GM18505 (cell line): ENCODE measurements around the gene DYRK3.
A peak's percentile ranks its signal among the peaks of the same experiment; 100 is the strongest.
"Not testable (repeated sequence)": the region's sequence is repeated elsewhere in the genome, so short reads cannot be mapped to it uniquely, and the experiment has no call there.

Experiments
- ATAC-seq: cut with Tn5 transposase; IDR thresholded peaks from one replicate; pipeline ENCODE4 v1.9.1; 2021; ENCODE audit not compliant: unreplicated experiment
- POLR2A ChIP-seq: IDR thresholded peaks from 4 replicates; pipeline ENCODE4 v1.6.1; 2011; ENCODE audit warnings: borderline replicate concordance; ENCODE audit not compliant: insufficient read depth, insufficient read length; ENCODE audit errors: extremely low read depth

Gene DYRK3

DNA sequence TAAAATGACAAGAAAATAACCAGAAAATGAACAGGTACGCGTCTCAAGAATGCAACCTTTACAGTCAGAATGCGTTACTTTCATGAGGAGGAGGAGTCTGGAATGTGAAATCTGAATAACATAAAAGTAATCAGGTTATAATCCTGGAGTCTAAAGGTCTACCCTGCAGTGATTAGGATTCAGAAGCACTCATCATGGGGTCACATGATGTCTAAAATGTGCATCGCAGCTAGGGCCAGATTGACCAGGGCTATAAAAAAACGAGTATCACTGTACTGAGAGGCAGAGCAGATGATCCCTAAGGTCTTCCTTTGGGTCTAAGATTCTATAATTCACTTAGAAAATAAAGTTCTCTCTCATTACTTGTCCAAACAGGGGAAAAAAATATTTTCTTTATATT is 30.5 kb upstream of the DYRK3 start:
- no peak for TF ChIP-seq POLR2A
- ATAC-seq, result no peak

DNA sequence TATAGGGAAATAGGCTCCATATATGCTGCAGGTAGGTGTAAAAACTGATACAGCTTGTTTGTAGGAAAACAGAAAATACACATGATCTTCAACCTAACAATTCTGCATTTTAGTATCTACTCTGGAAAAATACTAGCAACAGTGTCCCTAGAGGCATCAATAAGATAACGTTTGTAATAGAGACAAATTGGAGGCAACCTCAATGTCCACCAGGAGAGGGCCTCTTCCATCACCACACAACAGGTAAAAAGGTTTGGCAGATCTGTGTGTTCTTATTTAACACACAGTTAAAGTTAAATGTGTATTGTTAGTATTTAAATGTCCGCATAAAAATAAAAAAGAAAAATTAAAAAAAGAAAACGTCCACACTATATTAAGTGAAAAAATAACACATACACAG is 28.5 kb upstream of the DYRK3 start:
- no peak for TF ChIP-seq POLR2A
- ATAC-seq, result no peak

- ATAC-seq, result no peak
Observed at GRCh38 chr1:206608108-206608698, 27.1 kb upstream of the DYRK3 start.

GRCh38 chr1:206609229-206609991 is 25.9 kb upstream of the DYRK3 start:
- ATAC-seq, result no peak
- TF ChIP-seq POLR2A, result no peak

More at GRCh38 chr1:206608108-206608698, 27.1 kb upstream of the DYRK3 start:
- no peak for TF ChIP-seq POLR2A

DNA sequence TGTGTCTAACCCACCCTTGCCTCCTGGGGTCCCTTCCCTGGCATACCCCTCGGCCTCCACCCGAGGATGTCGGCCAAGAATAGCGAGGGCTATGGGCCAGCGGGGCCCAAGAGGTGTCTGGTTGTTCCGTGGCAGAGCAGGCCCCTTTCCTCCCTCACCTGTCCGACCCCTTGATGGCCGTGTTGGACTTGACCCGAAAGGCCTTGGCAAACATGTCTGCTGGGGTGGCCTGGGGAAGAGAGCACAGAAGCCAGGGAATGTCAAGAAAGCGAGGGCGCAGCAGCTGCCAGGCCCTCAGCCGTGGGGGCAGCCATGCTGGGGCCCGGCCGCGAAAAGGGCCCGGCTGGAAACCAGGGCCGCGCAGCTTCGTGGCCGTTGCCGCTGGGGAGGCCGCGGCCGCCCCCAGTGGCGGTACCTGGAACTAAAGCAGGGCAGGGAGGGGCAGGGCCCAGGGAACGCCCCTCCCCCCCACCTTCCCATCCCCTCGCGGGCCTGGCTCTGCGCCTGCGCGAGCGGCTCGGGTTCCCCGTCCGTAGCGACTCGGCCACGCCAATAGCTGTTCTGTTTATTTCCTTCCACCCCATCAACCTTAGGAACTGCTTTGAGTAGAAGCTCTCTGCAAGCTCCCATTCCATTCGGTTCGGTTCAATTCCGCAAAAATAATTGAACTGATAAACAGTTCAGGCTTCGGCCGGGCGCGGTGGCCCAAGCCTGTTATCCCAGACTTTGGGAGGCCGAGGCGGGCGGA is 23.0 kb upstream of the DYRK3 start, which contains the start of gene EIF2D:
EIF2D (minus strand) TSS at position 337 of the 748 bp plus-strand sequence; CDS start at position 214, 123 bp downstream.
- ATAC-seq, result peak; percentile 88
- peak; percentile 96 for TF ChIP-seq POLR2A

DNA sequence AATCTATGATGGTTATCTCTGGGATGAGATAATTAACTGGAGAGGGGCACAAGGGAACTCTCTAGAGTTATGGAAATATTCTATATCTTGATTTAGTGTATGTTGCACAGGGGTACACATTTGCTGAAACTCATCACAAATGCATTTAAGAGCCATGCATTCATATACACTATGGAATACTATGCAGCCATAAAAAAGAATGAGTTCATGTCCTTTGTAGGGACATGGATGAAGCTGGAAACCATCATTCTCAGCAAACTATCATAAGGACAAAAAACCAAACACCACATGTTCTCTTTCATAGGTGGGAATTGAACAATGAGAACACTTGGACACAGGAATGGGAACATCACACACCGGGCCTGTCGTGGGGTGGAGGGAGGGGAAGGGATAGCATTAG is 8.9 kb upstream of the DYRK3 start:
- ATAC-seq, result not testable (repeated sequence)

GRCh38 chr1:206628916-206629315 is 6.4 kb upstream of the DYRK3 start:
- no peak for TF ChIP-seq POLR2A
- ATAC-seq, result no peak

- no peak for TF ChIP-seq POLR2A
- ATAC-seq, result no peak
Observed at GRCh38 chr1:206631085-206631509, 4.2 kb upstream of the DYRK3 start.

GRCh38 chr1:206633708-206634121 is 1.6 kb upstream of the DYRK3 start:
- no peak for ATAC-seq
- no peak for TF ChIP-seq POLR2A

GRCh38 chr1:206634365-206635079 is 814 bp upstream of the DYRK3 start:
- no peak for ATAC-seq
- TF ChIP-seq POLR2A, result no peak

- no peak for TF ChIP-seq POLR2A
- no peak for ATAC-seq
Observed at GRCh38 chr1:206635978-206636345, 626 bp downstream of the DYRK3 start.

DNA sequence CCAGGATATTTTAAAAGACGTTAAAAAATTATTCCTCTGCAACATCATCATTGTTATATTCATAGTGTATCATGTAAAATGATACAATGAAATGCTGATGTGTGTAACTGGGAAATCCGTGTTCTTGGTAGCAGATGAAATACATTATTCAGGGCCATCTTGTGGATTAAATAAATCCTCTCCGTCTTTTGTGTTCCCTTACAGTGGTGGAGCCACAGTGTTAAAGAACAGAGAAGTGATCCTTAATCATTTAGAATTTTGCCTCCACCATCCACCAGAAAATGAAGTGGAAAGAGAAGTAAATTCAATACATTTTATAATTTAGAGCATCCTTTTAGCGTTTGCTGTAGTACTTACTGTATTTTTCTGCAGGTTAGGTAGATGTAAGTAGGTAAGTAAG is 1.3 kb downstream of the DYRK3 start:
- ATAC-seq, result no peak
- TF ChIP-seq POLR2A, result no peak

- no peak for TF ChIP-seq POLR2A
- no peak for ATAC-seq
Observed at GRCh38 chr1:206637605-206638004, 2.3 kb downstream of the DYRK3 start.

GRCh38 chr1:206642074-206642473 is 6.7 kb downstream of the DYRK3 start:
- ATAC-seq, result not testable (repeated sequence)
